HepG2 (cell line): Measurements from ENCODE around the gene POU5F2.

Source experiments
- ARNT ChIP-seq: fragments of 450-650 bp; IDR thresholded peaks from 2 replicates; pipeline ENCODE4 v1.6.1; 2017
- BHLHE40 ChIP-seq: IDR thresholded peaks from 2 replicates; pipeline ENCODE4 v1.6.1; 2011; ENCODE audit warnings: low read length, improper control_type of control experiment
- CTCF ChIP-seq: sonication (generic); formaldehyde crosslinking; IDR thresholded peaks from 2 replicates; pipeline ENCODE4 v1.5.0; 2020; ENCODE audit warnings: mild to moderate bottlenecking, missing genetic modification reagents, moderate library complexity
- GTF2F1 ChIP-seq: fragments of 150-350 bp; IDR thresholded peaks from 2 replicates; pipeline ENCODE4 v1.6.1; 2014; ENCODE audit warnings: low read length
- KAT8 ChIP-seq: IDR thresholded peaks from 2 replicates; pipeline ENCODE4 v1.6.1; 2016; ENCODE audit warnings: missing genetic modification reagents, missing compliant biosample characterization
- NFIC ChIP-seq: IDR thresholded peaks from 2 replicates; pipeline ENCODE4 v1.6.1; 2012; ENCODE audit warnings: mild to moderate bottlenecking, low read length, inconsistent platforms
- PTBP1 ChIP-seq: fragments of 200-400 bp; formaldehyde crosslinking; IDR thresholded peaks from 2 replicates; pipeline ENCODE4 v1.6.1; 2018; ENCODE audit warnings: low read length, low read depth; ENCODE audit not compliant: poor library complexity, severe bottlenecking
- SRF ChIP-seq: IDR thresholded peaks from 2 replicates; pipeline ENCODE4 v1.6.1; 2011; ENCODE audit warnings: mild to moderate bottlenecking, low read depth, low read length, moderate library complexity
- SRSF4 ChIP-seq: fragments of 200-400 bp; formaldehyde crosslinking; IDR thresholded peaks from one replicate; pipeline ENCODE4 v1.6.1; 2018; ENCODE audit warnings: mild to moderate bottlenecking, low read depth, low read length, moderate library complexity; ENCODE audit not compliant: poor library complexity, severe bottlenecking
- TAF15 ChIP-seq: fragments of 200-400 bp; formaldehyde crosslinking; IDR thresholded peaks from one replicate; pipeline ENCODE4 v1.6.1; 2018; ENCODE audit warnings: mild to moderate bottlenecking, low read depth, low read length; ENCODE audit not compliant: poor library complexity, severe bottlenecking
- ZBTB25 ChIP-seq: IDR thresholded peaks from 2 replicates; pipeline ENCODE4 v1.6.1; 2018; ENCODE audit warnings: missing genetic modification reagents
- ZNF383 ChIP-seq: sonication (generic); formaldehyde crosslinking; IDR thresholded peaks from 2 replicates; pipeline ENCODE4 v1.4.0; 2020; ENCODE audit warnings: missing genetic modification reagents, mild to moderate bottlenecking, borderline replicate concordance
- ZNF441 ChIP-seq: sonication (generic); formaldehyde crosslinking; IDR thresholded peaks from 2 replicates; pipeline ENCODE4 v1.7.0; 2021; ENCODE audit warnings: missing genetic modification reagents, borderline replicate concordance
- ZNF792 ChIP-seq: IDR thresholded peaks from 2 replicates; pipeline ENCODE4 v1.6.1; 2016

DNA sequence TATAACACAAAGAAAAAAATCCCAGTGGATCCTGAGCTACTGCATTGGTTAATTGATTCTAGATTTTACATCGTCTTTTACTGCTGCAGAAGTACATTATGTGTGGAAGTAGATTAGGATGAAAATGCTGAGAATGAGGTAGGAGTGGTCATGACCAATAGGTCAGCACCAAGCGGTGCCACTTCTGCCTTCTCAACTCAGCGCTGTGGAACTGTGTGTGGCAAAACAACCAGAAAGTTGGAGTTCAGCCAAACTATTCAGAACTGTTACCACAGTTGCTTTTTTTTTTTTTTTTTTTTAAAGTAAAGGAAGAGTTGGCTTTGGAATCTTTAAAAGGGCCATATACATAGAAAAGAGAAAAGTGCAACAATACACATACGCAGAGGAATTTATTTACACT lies 24.2 kb downstream of the POU5F2 start:
- TF ChIP-seq TAF15 (no peak), SRF (no peak), SRSF4 (no peak), ZNF383 (CRISPR knock-in tag) (no peak), GTF2F1 (no peak), ZNF792 (CRISPR knock-in tag) (no peak), ZBTB25 (CRISPR knock-in tag) (no peak), ZNF441 (CRISPR knock-in tag) (no peak), KAT8 (CRISPR knock-in tag) (no peak), PTBP1 (no peak), CTCF (CRISPR knock-in tag) (no peak), ARNT (no peak), NFIC (no peak), BHLHE40 (no peak)
